ENCODE data around the gene SYNGAP1.

The SYNGAP1 gene

GRCh38 chr6:33438978-33439594 is 19.2 kb downstream of the SYNGAP1 start:
- DNase-seq (ENCODE audit: low spot score): no peak

GRCh38 chr6:33439956-33440648 is 20.2 kb downstream of the SYNGAP1 start:
- no peak for DNase-seq (ENCODE audit: low spot score)

GRCh38 chr6:33440649-33441309 is 20.9 kb downstream of the SYNGAP1 start:
- DNase-seq (ENCODE audit: low spot score): no peak

- DNase-seq (ENCODE audit: low spot score): no peak
Observed at GRCh38 chr6:33441457-33441856, 21.6 kb downstream of the SYNGAP1 start.

GRCh38 chr6:33442283-33442682 is 22.4 kb downstream of the SYNGAP1 start:
- DNase-seq (ENCODE audit: low spot score): no peak

- no peak for DNase-seq (ENCODE audit: low spot score)
Observed at GRCh38 chr6:33443025-33443424, 23.2 kb downstream of the SYNGAP1 start.

- no peak for DNase-seq (ENCODE audit: low spot score)
Observed at GRCh38 chr6:33443619-33444504, 24.0 kb downstream of the SYNGAP1 start.

GRCh38 chr6:33445119-33445603 is 25.3 kb downstream of the SYNGAP1 start:
- no peak for DNase-seq (ENCODE audit: low spot score)

GRCh38 chr6:33446356-33446755 is 26.5 kb downstream of the SYNGAP1 start:
- no peak for DNase-seq (ENCODE audit: low spot score)

GRCh38 chr6:33450434-33450833 is 30.6 kb downstream of the SYNGAP1 start:
- DNase-seq (ENCODE audit: low spot score): no peak

GRCh38 chr6:33451606-33452005 is 31.7 kb downstream of the SYNGAP1 start:
- DNase-seq (ENCODE audit: low spot score): no peak

GRCh38 chr6:33452496-33452895 is 32.6 kb downstream of the SYNGAP1 start:
- DNase-seq (ENCODE audit: low spot score): no peak

GRCh38 chr6:33453393-33454008 is 33.6 kb downstream of the SYNGAP1 start:
- no peak for DNase-seq (ENCODE audit: low spot score)

GRCh38 chr6:33454009-33454946 is 34.4 kb downstream of the SYNGAP1 start, which contains the start of gene ZBTB9:
TSS of gene ZBTB9 (plus strand) at chr6:33454576. CDS start at chr6:33455101, 525 bp downstream.
- peak; percentile 98 for DNase-seq (ENCODE audit: low spot score)

- no peak for DNase-seq (ENCODE audit: low spot score)
Observed at GRCh38 chr6:33455051-33455450, 35.2 kb downstream of the SYNGAP1 start.

GRCh38 chr6:33456156-33456555 is 36.3 kb downstream of the SYNGAP1 start:
- no peak for DNase-seq (ENCODE audit: low spot score)

- DNase-seq (ENCODE audit: low spot score): no peak
Observed at GRCh38 chr6:33458676-33459075, 38.8 kb downstream of the SYNGAP1 start.

GRCh38 chr6:33459226-33459625 is 39.4 kb downstream of the SYNGAP1 start:
- DNase-seq (ENCODE audit: low spot score): no peak

GRCh38 chr6:33466075-33466735 is 46.3 kb downstream of the SYNGAP1 start:
- no peak for DNase-seq (ENCODE audit: low spot score)

GRCh38 chr6:33467091-33467490 is 47.2 kb downstream of the SYNGAP1 start:
- no peak for DNase-seq (ENCODE audit: low spot score)

Data from hematopoietic multipotent progenitor cell treated with erythropoietin and hydrocortisone succinate and interleukin-3 and kit ligand, for 17 days (in vitro differentiated cells).